OCI-M1 (cell line): ENCODE data around the gene IL23R.

Experiments
- DNase-seq: peaks from one replicate; lab custom pipeline; 2025; lab: John Stamatoyannopoulos, UW

The IL23R gene

GRCh38 chr1:67149179-67149770 lies 17.0 kb upstream of the IL23R start:
- DNase-seq: peak; percentile 93

DNA sequence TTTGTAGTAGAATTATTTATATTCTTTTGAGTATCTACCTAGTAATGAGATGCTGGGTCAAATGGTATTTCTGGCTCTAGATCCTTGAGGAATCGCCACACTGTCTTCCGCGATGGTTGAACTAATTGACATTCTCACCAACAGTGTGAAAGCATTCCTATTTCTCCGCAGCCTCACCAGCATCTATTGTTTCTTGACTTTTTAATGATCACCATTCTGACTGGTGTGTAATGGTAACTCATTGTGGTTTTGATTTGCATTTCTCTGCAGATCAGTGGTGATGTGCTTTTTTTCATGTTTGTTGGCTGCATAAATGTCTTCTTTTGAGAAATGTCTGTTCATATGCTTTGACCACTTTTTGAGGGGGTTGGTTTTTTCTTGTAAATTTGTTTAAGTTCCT lies 15.3 kb upstream of the IL23R start:
- no peak for DNase-seq

DNA sequence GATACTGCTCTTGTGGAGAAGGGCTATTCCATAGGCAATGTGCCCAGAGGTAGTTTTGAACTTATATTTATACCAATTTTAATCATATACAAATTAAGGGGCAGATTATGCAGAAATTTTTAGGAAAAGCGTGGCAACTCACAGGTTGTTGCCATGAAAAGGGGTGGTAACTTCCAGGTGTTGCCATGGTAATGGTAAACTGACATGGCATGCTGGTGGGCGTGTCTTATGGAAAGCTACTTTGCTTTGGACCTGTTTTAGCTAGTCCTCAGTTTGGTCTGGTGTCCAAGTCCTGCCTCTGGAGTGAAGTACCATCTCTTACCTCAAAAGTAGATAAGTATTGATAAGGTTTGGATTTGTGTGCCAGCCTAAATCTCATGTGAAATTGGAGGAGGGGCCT lies 7.9 kb upstream of the IL23R start:
- no peak for DNase-seq

GRCh38 chr1:67159233-67159632 lies 7.0 kb upstream of the IL23R start:
- DNase-seq: no peak

DNA sequence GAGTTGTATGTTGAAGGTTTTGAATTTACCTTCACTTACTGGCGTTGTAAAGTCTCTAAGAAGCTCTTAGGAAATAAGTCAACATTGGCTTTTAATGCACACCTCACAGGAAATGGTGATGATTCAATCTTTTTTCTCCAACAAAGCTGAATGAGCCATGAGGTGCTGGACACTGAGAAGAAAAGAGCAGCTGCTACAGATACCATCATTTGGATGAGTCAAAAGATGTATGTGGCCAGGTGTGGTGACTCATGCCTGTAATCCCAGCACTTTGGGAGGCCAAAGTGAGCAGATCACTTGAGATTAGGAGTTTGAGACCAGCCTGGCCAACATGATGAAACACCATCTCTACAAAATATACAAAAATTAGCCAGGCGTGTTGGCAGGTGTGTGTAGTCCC lies 3.3 kb upstream of the IL23R start:
- no peak for DNase-seq

GRCh38 chr1:67165468-67166041 lies 699 bp upstream of the IL23R start:
- no peak for DNase-seq

DNA sequence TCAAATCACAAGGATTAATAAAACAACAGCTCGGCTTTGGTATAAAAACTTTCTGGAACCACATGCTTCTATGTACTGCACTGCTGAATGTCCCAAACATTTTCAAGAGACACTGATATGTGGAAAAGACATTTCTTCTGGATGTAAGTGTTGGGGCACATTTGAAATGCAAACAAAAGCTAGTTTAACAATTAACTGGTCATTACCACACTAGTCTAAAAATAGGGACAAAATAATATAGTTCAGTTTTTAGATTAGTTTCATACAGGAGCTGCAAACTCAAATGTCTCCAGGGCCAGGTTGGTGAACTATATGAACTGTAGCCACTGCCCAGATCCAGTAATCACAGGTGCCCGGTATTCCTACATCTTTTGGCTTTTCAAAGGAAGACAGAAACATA lies 3.2 kb downstream of the IL23R start:
- DNase-seq: no peak

DNA sequence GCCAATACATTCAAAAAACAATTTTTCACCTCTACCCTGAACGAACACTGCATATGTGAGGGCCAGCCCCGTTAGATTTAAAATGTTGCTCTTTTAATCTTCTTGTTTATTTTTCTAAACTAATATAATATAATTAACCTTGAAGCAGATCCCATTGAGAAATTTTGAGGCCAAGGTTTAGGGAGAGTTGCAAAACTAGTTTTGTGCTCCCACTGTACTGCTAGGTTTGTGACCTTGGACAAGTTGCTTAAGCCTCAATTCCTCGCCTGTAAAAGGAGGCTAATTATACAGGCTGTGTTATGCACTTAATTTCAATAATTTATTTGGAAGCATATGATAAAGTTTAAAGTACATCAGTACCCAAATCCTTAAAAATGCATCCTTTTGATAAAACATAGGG lies 3.7 kb downstream of the IL23R start:
- DNase-seq: no peak

DNA sequence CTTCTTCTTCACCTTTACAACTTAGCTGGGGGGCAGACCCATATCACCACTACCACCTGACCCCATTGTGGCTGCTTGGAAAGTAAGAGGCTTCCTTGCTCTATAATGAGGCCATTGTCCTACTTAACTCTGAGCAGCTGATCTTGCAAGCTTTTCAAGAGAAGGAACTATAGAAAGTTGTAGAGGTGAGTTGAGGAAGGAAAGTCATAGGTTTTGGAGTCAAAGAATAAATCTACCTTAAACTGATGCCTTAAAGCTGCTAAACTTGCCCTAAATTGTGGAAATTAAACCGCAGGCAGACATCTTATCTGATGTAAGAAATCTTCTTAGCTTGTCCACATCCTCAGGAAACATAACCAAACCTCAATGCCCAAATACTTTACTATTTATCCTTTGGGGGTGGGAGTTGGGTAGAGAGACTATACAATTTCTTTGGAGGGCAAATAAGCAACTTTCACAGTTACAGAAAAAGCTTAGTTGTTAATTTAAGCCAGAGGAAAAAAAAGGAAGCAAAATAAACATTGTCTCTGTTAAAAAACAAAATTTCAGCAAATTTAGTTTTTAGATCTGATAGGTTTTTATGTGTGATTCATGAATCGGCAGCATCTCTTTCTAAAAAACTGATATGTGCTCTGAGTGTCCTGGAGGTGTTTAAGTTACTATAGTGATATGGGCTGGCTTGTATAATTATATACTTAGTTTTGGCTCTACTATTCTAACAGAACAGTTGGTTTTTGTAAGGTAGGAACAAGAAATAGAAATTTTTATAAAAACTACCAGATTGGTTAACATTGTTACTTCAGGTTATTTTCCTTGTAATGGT lies 4.7 kb downstream of the IL23R start:
- no peak for DNase-seq

GRCh38 chr1:67171574-67171955 lies 5.3 kb downstream of the IL23R start:
- no peak for DNase-seq

GRCh38 chr1:67171978-67172377 lies 5.7 kb downstream of the IL23R start:
- no peak for DNase-seq

DNA sequence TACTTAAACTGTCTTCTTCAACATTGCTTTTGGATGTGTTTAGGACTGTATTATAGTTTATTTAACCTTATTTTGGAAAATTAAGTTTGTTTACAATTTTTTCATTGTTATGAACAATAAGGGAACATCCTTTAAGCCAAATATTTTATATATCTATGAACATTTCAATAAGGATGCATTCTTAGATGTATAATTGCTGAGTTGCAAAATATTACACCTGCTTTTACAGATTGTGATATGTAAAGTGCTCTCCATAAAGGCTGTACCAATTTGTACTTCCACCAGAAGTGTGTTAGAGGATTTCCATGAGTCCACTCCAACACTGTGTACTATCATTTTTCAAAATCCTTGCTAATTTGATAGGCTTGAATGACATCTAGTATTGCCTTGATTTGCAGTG lies 7.7 kb downstream of the IL23R start:
- DNase-seq: no peak

DNA sequence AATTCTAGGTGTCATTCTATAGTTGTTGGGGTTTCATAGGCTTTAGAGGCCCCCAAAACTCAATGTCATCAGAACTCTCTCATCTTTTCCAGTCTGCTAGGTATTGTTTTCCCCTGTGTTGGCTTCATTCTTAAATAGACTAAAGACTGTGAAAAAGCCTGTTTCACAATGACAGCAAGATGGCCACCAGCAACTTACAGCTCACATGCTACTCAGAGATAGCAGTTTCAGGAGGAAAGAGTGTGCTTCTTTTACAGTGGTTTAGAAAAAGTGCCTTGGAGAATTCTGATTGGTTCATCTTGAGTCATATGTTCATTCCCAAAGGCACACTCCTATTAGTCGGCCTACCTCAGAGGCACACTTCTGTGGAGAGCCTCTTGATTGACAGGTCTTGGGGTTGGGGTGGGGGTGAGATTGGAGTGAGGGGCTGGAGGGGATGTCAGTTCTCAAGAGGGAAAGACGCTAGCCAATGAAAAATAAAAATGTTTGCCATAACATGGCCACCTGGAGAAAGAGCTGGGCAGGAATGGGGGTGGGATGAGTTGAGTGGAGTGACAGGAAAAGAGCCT lies 8.5 kb downstream of the IL23R start:
- no peak for DNase-seq

- no peak for DNase-seq
Measured at GRCh38 chr1:67175530-67176087, 9.4 kb downstream of the IL23R start.

- DNase-seq: no peak
Measured at GRCh38 chr1:67184838-67185421, 18.7 kb downstream of the IL23R start.

DNA sequence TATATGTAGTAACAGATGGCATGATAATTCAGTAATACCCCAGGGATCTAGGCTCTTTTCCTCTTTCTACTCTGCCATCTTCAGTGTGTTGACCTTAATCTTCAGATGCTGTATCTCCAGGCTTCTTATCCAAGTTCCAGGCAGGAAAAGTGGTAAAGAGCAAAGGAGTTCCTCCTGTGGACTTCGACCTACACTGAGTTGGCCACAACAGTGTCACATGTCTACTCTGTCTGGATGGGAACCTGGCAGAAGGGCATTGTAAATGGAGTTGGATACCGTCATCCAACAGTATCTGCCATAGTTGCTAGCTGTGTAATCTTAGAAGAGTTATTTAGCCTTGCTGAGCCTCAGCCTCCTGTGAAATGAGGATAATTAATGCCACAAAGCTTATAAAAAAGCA lies 21.9 kb downstream of the IL23R start:
- no peak for DNase-seq

DNA sequence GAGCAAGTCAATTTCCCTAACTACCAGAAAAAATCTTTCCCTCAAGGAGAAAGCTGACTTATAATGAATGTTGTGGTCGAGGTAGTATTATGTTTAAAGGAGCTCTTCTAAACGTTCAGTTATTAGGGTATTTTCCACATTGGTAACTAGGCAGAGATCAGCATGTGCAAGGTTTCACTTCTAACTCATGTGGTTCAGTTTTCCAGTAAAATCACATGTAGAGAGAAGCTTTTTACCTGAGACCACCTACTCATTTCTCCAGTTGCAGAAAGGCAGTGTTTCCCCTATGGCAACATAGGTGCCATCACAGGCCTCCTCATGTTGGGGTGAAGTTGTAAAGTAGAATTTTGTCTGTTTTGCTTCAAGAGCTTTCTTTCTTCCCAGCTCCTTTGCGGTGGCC lies 23.7 kb downstream of the IL23R start:
- no peak for DNase-seq

GRCh38 chr1:67190410-67190809 lies 24.2 kb downstream of the IL23R start:
- no peak for DNase-seq

DNA sequence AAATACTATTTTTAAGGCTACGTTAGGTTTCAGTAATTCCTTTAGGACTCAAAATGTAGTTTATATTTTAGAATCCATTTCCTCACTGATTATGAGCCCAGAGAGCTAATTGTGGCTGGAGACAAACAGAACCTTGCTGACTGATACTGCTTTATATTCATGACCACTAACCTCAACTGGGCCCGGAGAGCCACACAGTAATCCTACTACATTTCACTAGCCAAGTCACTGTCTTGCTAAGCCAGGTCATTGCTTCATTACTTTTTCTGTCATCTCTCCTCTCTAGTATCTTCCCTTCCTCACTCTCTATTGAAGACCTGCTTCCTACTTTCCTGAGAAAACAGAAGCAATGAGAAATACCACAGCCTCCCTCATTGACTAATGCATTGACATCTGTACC lies 24.7 kb downstream of the IL23R start:
- peak; percentile 62 for DNase-seq

DNA sequence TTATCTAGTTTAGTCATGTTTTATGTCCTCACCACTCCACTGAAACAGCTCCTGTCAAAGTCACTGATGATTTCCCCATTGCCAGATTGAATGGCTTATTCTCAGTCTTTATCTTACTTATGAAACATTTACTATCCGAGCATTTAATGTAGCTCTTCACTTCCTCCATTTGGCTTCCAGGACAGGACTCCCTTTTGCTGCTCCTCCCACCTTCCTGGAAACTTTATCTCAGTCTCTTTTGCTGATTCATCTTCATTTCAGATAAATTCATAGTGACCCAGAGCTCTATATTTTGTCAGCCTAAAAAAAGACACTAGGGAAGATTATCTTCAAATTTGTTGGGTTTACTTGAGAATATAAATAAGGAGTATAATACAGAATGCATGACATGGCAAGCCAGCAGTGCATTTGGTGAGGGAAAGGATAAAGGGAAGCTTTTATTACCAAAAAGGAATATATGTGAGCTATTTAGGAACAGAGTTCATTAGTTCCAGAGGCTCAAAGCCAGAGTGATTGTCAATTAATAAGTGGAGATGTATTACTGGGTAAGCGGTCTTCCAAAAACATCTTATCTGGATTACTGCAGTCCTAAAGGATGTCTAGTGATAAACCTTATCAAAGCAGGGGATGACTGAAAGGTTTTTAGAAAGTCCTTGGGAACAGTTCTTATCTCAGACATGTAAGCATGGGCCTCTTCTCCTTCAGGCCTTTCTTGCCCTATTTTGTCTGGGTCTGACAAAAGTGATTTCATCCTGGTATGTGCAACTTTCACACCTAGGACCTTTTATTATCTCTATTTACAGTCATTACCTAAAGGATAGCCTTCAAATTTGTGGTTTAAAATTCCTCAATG lies 25.6 kb downstream of the IL23R start:
- peak; percentile 93 for DNase-seq

GRCh38 chr1:67192902-67193301 lies 26.6 kb downstream of the IL23R start:
- peak; percentile 62 for DNase-seq

DNA sequence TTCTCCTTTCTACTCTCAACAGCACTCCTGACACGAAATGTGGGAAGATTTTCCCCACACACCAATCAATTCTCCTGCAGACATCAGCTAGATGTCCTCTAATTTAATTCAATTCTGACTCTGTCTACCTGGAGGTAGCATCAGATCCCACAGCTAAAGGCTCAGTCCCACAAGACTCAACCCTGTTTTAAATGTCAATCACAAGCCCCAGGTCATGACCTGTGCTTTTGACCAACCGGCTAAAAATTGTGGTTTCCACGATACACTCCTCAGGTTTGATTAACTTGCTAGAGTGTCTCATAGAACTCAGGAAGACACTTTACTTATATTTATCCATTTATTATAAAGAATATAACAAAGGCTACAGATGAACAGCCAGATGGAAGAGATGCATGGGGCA lies 27.4 kb downstream of the IL23R start:
- DNase-seq: no peak
